SK-N-SH treated with all-trans-retinoic acid at 6 μM for 48 hours (cell line): ENCODE data around the gene ZBTB42.

Experiments
- ATAC-seq: fragments of 200-7000 bp; cut with Tn5 transposase; 3 replicates; pipeline ENCODE4 v1.9.1; 2020; ENCODE audit warnings: mild to moderate bottlenecking, moderate library complexity
- ARNTL ChIP-seq: fragments of 450-650 bp; formaldehyde crosslinking; IDR thresholded peaks from 2 replicates; pipeline ENCODE4 v1.5.0; 2020; ENCODE audit warnings: low read depth, mild to moderate bottlenecking, moderate library complexity, borderline replicate concordance
- BACH2 ChIP-seq: fragments of 250-450 bp; sonication (Bioruptor Pico); IDR thresholded peaks from 2 replicates; pipeline ENCODE4 v1.9.0; 2021; ENCODE audit warnings: mild to moderate bottlenecking, borderline replicate concordance
- CSDC2 ChIP-seq: fragments of 250-450 bp; sonication (Bioruptor Pico); IDR thresholded peaks from 2 replicates; pipeline ENCODE4 v1.5.0; 2020; ENCODE audit warnings: mild to moderate bottlenecking, moderate library complexity
- ESRRG ChIP-seq: fragments of 250-450 bp; sonication (Bioruptor Pico); IDR thresholded peaks from 2 replicates; pipeline ENCODE4 v1.6.1; 2021; ENCODE audit warnings: mild to moderate bottlenecking
- GLIS3 ChIP-seq: fragments of 250-450 bp; sonication (Bioruptor Pico); IDR thresholded peaks from 2 replicates; pipeline ENCODE4 v1.5.0; 2020; ENCODE audit warnings: mild to moderate bottlenecking, moderate library complexity
- ISL1 ChIP-seq: fragments of 250-450 bp; sonication (Bioruptor Pico); IDR thresholded peaks from 2 replicates; pipeline ENCODE4 v2.1.2; 2022; ENCODE audit warnings: mild to moderate bottlenecking, moderate library complexity
- OSR1 ChIP-seq: fragments of 250-450 bp; sonication (Bioruptor Pico); IDR thresholded peaks from 2 replicates; pipeline ENCODE4 v1.8.0; 2022; ENCODE audit warnings: moderate library complexity, mild to moderate bottlenecking, inconsistent platforms
- PPARA ChIP-seq: fragments of 250-450 bp; sonication (Bioruptor Pico); IDR thresholded peaks from 2 replicates; pipeline ENCODE4 v1.5.0; 2020; ENCODE audit warnings: mild to moderate bottlenecking, borderline replicate concordance
- RARB ChIP-seq: fragments of 250-450 bp; sonication (Bioruptor Pico); IDR thresholded peaks from 2 replicates; pipeline ENCODE4 v1.8.0; 2021; ENCODE audit warnings: mild to moderate bottlenecking, moderate library complexity
- SNAI2 ChIP-seq: fragments of 250-450 bp; sonication (Bioruptor Pico); IDR thresholded peaks from 2 replicates; pipeline ENCODE4 v1.5.0; 2020; ENCODE audit warnings: mild to moderate bottlenecking, moderate library complexity
- TCF4 ChIP-seq: fragments of 250-450 bp; sonication (Bioruptor Pico); IDR thresholded peaks from 2 replicates; pipeline ENCODE4 v1.8.0; 2021; ENCODE audit warnings: mild to moderate bottlenecking, moderate library complexity, borderline replicate concordance
- TOX ChIP-seq: fragments of 250-450 bp; sonication (Bioruptor Pico); IDR thresholded peaks from 2 replicates; pipeline ENCODE4 v1.8.0; 2021; ENCODE audit warnings: mild to moderate bottlenecking, moderate library complexity, borderline replicate concordance
- ZFP3 ChIP-seq: fragments of 250-450 bp; sonication (Bioruptor Pico); IDR thresholded peaks from 2 replicates; pipeline ENCODE4 v1.5.0; 2020; ENCODE audit warnings: mild to moderate bottlenecking, moderate library complexity
- ZNF565 ChIP-seq: fragments of 450-650 bp; formaldehyde crosslinking; conservative IDR thresholded peaks from 2 replicates; pipeline ENCODE4 v1.5.0; 2020; ENCODE audit warnings: low read depth, mild to moderate bottlenecking, moderate library complexity
- ZNF70 ChIP-seq: fragments of 450-650 bp; formaldehyde crosslinking; IDR thresholded peaks from 2 replicates; pipeline ENCODE4 v1.5.0; 2020; ENCODE audit warnings: mild to moderate bottlenecking, moderate library complexity
- ZNF8 ChIP-seq: fragments of 450-650 bp; formaldehyde crosslinking; IDR thresholded peaks from 2 replicates; pipeline ENCODE4 v1.5.0; 2020; ENCODE audit warnings: mild to moderate bottlenecking, moderate library complexity
- TF ChIP-seq, protein P1 (sequence below): fragments of 250-450 bp; sonication (Bioruptor Pico); IDR thresholded peaks from 2 replicates; pipeline ENCODE4 v1.5.1; 2020; ENCODE audit warnings: low read depth, mild to moderate bottlenecking, moderate library complexity
- TF ChIP-seq, protein P2 (sequence below): fragments of 250-450 bp; sonication (Bioruptor Pico); IDR thresholded peaks from 2 replicates; pipeline ENCODE4 v1.8.0; 2021; ENCODE audit warnings: low read depth, mild to moderate bottlenecking, moderate library complexity, borderline replicate concordance
- TF ChIP-seq, protein P3 (sequence below): fragments of 250-450 bp; sonication (Bioruptor Pico); IDR thresholded peaks from 2 replicates; pipeline ENCODE4 v1.5.0; 2020; ENCODE audit warnings: mild to moderate bottlenecking, moderate library complexity
- TF ChIP-seq, protein P4 (sequence below): fragments of 250-450 bp; sonication (Bioruptor Pico); IDR thresholded peaks from 2 replicates; pipeline ENCODE4 v1.5.1; 2021; ENCODE audit warnings: mild to moderate bottlenecking, moderate library complexity

Gene ZBTB42

DNA sequence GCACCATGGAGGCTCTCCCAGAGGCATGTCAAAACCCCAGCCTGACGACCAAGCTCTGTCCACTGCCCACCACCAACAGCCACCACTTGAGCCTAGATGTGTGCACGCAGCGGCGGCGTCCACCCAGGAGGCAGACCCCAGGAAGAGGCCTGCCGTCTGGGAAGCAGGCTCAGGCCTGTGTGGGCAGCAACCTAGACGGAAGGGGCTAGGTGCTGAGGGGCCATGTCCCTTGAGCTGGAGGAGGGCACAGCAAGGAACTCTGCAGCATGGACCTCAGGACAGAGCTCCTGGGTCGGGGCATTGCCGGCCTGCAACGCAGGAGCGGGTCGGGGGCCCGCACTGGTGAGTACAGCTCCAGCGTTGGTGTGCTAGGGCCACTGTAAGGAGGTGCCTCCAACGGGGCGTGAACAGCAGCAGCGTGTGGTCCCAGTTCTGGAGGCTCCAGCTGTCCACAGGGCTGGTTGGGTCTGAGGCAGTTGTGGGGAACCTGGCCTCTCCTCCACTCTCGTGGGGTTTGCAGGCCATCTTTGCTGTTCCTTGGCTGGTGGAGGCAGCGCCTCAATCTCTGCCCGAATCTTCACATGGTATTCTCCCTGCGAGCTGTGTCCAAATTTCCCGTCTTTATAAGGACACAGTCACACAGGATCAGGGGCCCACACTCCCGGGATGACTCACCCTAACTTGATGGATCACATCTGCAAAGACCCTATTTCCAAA is 20.5 kb downstream of the ZBTB42 start:
- no peak for ATAC-seq
- TF ChIP-seq TOX (CRISPR knock-in tag) (no peak), ESRRG (no peak), GLIS3 (CRISPR knock-in tag) (no peak), SNAI2 (CRISPR knock-in tag) (no peak), CSDC2 (CRISPR knock-in tag) (no peak), ZNF8 (CRISPR knock-in tag) (no peak), ZNF565 (CRISPR knock-in tag) (no peak), TCF4 (no peak), ZNF70 (no peak), BACH2 (no peak)
- TF ChIP-seq, protein P1, sequence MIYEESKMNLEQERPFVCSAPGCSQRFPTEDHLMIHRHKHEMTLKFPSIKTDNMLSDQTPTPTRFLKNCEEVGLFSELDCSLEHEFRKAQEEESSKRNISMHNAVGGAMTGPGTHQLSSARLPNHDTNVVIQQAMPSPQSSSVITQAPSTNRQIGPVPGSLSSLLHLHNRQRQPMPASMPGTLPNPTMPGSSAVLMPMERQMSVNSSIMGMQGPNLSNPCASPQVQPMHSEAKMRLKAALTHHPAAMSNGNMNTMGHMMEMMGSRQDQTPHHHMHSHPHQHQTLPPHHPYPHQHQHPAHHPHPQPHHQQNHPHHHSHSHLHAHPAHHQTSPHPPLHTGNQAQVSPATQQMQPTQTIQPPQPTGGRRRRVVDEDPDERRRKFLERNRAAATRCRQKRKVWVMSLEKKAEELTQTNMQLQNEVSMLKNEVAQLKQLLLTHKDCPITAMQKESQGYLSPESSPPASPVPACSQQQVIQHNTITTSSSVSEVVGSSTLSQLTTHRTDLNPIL (CRISPR knock-in tag): no peak
- TF ChIP-seq, protein P2, sequence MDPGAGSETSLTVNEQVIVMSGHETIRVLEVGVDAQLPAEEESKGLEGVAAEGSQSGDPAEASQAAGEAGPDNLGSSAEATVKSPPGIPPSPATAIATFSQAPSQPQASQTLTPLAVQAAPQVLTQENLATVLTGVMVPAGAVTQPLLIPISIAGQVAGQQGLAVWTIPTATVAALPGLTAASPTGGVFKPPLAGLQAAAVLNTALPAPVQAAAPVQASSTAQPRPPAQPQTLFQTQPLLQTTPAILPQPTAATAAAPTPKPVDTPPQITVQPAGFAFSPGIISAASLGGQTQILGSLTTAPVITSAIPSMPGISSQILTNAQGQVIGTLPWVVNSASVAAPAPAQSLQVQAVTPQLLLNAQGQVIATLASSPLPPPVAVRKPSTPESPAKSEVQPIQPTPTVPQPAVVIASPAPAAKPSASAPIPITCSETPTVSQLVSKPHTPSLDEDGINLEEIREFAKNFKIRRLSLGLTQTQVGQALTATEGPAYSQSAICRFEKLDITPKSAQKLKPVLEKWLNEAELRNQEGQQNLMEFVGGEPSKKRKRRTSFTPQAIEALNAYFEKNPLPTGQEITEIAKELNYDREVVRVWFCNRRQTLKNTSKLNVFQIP (CRISPR knock-in tag): no peak
- TF ChIP-seq, protein P3, sequence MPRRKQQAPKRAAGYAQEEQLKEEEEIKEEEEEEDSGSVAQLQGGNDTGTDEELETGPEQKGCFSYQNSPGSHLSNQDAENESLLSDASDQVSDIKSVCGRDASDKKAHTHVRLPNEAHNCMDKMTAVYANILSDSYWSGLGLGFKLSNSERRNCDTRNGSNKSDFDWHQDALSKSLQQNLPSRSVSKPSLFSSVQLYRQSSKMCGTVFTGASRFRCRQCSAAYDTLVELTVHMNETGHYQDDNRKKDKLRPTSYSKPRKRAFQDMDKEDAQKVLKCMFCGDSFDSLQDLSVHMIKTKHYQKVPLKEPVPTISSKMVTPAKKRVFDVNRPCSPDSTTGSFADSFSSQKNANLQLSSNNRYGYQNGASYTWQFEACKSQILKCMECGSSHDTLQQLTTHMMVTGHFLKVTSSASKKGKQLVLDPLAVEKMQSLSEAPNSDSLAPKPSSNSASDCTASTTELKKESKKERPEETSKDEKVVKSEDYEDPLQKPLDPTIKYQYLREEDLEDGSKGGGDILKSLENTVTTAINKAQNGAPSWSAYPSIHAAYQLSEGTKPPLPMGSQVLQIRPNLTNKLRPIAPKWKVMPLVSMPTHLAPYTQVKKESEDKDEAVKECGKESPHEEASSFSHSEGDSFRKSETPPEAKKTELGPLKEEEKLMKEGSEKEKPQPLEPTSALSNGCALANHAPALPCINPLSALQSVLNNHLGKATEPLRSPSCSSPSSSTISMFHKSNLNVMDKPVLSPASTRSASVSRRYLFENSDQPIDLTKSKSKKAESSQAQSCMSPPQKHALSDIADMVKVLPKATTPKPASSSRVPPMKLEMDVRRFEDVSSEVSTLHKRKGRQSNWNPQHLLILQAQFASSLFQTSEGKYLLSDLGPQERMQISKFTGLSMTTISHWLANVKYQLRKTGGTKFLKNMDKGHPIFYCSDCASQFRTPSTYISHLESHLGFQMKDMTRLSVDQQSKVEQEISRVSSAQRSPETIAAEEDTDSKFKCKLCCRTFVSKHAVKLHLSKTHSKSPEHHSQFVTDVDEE (CRISPR knock-in tag): no peak

DNA sequence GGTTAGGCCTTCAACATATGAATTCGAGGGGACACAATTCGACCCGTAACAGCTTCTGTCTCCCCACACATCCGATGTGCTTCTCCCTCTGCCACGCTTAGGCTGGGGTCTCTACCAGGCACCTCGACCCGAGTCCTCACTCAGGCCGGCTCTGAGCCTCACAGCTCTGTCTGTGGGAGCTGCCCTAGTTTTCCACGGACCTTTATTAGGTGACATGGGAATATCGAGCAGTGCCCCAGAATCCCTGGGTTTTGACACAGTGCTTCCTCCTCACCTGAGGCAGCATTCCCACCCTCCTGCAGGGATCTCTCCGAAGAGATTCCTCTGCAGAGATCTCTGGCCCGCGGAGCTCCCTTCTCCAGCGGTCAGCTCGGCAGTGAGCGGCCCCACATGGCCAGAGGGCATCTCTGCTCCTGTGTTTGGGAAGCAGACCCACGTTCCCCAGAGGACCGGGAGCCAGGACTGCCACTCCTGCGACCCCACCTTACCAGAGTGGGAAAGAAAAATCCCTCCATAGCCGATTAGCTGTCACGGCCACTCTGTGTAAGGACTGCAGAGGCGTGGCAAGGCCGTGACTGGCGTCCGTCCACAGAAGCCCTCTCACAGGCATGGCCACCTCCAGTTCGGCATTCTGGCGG is 21.2 kb downstream of the ZBTB42 start:
- TF ChIP-seq ISL1 (CRISPR knock-in tag) (no peak), CSDC2 (CRISPR knock-in tag) (no peak), GLIS3 (CRISPR knock-in tag) (no peak), OSR1 (CRISPR knock-in tag) (no peak), ZFP3 (CRISPR knock-in tag) (no peak), TCF4 (no peak), ARNTL (CRISPR knock-in tag) (no peak), PPARA (CRISPR knock-in tag) (no peak), ESRRG (no peak), RARB (CRISPR knock-in tag) (no peak), ZNF8 (CRISPR knock-in tag) (no peak), TOX (CRISPR knock-in tag) (no peak)
- TF ChIP-seq, protein P4, sequence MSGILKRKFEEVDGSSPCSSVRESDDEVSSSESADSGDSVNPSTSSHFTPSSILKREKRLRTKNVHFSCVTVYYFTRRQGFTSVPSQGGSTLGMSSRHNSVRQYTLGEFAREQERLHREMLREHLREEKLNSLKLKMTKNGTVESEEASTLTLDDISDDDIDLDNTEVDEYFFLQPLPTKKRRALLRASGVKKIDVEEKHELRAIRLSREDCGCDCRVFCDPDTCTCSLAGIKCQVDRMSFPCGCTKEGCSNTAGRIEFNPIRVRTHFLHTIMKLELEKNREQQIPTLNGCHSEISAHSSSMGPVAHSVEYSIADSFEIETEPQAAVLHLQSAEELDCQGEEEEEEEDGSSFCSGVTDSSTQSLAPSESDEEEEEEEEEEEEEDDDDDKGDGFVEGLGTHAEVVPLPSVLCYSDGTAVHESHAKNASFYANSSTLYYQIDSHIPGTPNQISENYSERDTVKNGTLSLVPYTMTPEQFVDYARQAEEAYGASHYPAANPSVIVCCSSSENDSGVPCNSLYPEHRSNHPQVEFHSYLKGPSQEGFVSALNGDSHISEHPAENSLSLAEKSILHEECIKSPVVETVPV (CRISPR knock-in tag): no peak
- TF ChIP-seq, protein P2 (CRISPR knock-in tag): no peak
- TF ChIP-seq, protein P1 (CRISPR knock-in tag): no peak
- TF ChIP-seq, protein P3 (CRISPR knock-in tag): no peak
- ATAC-seq: no peak
